GM18508 (cell line): ENCODE measurements around the gene ALDOA.

ENCODE experiments used
- ATAC-seq: cut with Tn5 transposase; IDR thresholded peaks from one replicate; pipeline ENCODE4 v1.9.1; 2021; ENCODE audit warnings: moderate number of reproducible peaks; ENCODE audit not compliant: insufficient read depth, unreplicated experiment

ALDOA gene

DNA sequence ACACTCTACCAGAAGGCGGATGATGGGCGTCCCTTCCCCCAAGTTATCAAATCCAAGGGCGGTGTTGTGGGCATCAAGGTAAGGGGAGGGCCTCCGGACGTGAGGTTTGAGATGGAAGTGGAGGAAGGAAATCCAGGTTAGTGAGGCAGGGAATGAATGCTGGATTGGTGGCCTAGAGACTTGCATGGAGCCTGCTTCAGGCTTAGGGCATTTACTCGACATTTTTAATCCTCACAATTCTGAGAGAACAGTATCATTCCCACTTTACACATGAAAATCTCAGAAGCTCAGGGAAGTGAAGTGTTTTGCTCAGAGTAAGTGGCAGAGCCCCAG lies 2.0 kb downstream of the ALDOA start:
- ATAC-seq, result no peak

DNA sequence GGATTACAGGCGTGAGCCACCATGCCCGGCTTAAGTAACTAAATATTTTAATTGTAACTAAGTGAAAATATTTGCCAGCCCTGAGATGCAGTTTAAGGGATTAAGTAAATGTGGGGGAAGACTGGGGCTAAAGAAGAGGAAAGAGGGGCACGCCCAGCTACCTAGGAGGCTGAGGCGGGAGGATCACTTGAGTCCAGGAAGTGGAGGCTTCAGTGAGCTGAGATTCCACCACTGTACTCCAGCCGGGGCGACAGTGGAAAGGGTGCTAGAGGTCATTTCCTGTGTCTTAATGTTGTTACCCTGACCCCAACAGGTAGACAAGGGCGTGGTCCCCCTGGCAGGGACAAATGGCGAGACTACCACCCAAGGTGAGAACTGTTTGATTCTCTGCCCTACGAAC lies 2.8 kb downstream of the ALDOA start:
- ATAC-seq, result no peak

DNA sequence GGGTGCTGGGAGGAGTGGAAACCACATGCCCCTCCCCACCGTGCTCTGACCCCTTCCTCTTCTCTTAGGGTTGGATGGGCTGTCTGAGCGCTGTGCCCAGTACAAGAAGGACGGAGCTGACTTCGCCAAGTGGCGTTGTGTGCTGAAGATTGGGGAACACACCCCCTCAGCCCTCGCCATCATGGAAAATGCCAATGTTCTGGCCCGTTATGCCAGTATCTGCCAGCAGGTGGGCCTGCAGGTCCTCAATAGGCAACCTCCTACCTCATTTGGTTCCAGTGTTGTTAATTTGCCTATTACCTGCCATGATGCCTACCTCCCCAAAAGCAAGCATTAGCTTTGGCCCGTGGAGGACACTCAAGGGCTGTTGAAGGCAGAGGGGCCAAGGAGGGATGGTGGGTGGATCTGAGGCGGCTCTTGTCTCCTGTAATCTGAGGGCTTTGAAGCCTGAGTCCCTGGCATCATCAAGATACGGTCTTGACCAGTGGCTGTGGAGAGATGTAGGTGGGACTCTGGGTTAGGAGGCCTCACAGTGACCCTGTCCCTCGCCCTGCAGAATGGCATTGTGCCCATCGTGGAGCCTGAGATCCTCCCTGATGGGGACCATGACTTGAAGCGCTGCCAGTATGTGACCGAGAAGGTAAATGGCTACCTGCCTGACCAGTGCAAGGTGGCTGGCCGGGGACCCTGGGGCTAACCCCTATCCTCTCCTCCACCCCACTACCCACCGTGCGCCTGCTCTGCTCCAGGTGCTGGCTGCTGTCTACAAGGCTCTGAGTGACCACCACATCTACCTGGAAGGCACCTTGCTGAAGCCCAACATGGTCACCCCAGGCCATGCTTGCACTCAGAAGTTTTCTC lies 3.4 kb downstream of the ALDOA start:
- no peak for ATAC-seq

DNA sequence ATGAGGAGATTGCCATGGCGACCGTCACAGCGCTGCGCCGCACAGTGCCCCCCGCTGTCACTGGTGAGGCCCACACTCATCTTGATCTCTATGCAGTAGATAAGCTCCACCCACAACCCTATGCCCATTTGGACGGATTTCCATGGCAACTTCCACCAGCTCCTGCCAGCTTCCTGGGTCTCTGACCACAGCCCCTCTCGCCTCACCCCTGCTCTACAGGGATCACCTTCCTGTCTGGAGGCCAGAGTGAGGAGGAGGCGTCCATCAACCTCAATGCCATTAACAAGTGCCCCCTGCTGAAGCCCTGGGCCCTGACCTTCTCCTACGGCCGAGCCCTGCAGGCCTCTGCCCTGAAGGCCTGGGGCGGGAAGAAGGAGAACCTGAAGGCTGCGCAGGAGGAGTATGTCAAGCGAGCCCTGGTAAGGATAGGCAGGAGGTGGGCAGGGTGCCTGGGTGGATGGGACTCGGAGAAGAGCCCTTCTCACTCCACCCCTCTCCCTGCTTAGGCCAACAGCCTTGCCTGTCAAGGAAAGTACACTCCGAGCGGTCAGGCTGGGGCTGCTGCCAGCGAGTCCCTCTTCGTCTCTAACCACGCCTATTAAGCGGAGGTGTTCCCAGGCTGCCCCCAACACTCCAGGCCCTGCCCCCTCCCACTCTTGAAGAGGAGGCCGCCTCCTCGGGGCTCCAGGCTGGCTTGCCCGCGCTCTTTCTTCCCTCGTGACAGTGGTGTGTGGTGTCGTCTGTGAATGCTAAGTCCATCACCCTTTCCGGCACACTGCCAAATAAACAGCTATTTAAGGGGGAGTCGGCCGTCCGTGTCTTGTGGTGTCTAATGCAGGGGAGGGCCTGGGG lies 4.3 kb downstream of the ALDOA start:
- no peak for ATAC-seq

GRCh38 chr16:30070490-30070889 lies 4.9 kb downstream of the ALDOA start:
- ATAC-seq, result no peak

- no peak for ATAC-seq
These were observed 10.1 kb downstream of the ALDOA start, which contains the start of gene PPP4C for GRCh38 chr16:30075503-30076275. TSS of gene PPP4C (plus strand) at chr16:30075994. CDS start at chr16:30076378, 384 bp downstream.

GRCh38 chr16:30076276-30076791 lies 10.8 kb downstream of the ALDOA start:
- ATAC-seq, result no peak

DNA sequence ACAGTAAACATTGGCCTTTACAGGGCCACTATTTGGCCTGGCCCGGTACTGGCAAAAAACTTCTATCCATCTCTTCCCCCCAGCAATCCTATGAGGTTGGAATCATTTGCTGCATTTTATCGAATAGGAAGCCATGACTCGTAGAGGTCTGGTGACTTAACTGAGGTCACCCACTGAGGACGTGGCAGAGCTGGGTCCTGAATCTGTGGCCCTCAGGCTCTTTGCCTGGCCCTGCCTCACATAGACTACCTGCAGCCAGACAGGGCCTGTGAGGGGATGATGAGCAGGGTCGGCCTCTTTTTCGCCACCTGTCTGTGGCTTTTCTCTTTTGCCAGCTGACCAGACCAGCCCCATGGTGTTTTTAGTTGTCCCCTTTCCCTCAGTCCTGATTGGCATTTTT lies 12.1 kb downstream of the ALDOA start:
- no peak for ATAC-seq

DNA sequence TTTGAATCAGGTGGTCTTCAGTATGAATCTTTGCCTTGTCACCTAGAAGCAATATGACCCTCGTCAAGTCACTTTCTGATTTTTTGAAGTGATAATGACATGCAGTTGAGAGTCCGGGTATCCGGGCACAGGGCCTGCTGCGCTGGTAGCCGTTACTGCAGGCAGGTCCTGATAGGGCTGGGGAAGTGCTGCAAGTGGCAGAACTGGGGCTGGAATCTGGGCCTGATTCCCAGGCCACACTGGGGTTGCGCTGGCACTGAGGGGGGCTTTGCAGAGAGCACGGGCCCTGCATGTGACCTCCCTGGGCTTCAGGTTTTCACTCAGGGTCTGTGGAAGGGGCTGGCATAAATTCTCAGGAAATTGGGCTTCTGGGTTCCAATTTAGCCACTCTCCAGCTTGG lies 13.2 kb downstream of the ALDOA start:
- ATAC-seq, result no peak

DNA sequence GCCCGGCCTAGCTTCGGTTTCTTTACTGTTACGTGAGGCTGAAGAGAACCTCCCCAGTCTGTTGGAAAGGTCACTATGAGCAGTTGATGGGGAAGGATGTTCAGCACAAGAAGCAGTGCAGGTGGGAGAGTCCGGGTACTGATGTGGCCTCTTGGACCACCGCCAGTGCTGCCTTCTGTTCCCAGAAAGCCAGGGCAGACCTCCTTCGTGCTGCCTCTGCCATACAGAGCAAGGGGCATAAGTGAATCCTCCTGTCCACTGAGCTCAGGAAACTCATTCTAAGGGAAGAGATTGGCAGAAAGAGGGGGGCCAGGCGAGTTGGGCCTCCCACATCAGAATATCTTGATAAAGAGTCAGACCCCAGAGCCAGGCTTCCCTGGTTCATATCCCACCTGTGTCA lies 13.9 kb downstream of the ALDOA start:
- ATAC-seq, result no peak

- no peak for ATAC-seq
These were observed 17.1 kb downstream of the ALDOA start for GRCh38 chr16:30082545-30083090.

DNA sequence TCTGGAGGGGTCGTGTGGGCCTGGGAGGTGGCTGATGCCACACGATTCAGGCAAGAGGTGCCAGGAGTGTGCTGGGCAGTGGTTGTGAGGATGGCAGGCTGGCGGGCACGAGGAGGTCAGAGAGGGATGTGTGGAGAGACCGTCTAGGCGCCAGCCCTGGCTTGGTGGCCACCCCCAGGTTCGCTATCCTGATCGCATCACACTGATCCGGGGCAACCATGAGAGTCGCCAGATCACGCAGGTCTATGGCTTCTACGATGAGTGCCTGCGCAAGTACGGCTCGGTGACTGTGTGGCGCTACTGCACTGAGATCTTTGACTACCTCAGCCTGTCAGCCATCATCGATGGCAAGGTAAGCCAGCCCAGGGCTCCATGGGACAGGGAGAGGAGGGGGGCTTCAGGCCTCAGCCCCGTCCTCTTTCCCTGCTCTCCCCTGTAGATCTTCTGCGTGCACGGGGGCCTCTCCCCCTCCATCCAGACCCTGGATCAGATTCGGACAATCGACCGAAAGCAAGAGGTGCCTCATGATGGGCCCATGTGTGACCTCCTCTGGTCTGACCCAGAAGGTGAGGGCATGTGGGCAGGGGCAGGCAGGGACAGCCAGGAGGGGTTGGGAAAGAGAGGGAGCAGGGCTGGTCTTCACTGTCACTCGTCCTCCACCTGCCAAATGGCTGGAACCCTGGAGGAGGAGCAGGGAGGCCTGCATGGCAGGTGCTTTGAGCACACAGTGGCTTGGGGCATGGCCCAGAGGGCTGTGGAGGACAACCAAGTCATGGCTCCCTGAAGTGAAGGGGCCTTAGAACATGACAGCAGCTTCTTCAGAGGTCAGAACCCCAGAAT lies 17.9 kb downstream of the ALDOA start:
- ATAC-seq, result no peak

DNA sequence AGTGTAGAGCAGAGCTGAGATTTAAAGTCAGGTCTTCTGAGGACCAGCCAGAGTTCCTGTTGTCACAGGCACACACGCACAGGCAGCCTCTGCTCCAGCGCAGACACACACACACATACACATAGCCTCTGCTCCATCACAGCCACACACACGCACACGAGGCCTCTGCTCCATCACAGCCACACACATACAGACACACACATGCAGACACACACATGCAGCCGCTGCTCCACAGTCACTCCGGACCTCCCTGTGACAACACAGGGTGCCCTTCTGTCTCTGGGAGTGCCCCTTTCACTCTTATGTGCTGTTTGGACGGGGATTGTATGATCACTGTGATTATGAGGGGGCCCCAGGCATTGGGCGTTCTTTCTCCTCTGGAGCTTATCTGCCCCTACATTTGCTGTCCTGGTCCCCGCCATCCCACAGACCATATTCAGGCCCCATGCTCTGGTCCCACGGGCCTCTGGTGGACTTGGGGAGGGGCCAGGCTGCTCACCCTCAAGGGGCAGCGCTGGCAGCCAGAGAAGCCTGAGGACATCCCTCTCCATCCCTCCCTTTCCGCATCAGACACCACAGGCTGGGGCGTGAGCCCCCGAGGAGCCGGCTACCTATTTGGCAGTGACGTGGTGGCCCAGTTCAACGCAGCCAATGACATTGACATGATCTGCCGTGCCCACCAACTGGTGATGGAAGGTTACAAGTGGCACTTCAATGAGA lies 18.7 kb downstream of the ALDOA start:
- no peak for ATAC-seq

DNA sequence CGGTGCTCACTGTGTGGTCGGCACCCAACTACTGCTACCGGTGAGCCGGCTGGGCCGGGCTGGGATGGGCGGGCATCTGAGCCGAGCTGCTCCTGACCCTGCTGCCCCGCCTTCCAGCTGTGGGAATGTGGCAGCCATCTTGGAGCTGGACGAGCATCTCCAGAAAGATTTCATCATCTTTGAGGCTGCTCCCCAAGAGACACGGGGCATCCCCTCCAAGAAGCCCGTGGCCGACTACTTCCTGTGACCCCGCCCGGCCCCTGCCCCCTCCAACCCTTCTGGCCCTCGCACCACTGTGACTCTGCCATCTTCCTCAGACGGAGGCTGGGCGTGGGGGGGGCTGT lies 19.2 kb downstream of the ALDOA start:
- ATAC-seq, result no peak

DNA sequence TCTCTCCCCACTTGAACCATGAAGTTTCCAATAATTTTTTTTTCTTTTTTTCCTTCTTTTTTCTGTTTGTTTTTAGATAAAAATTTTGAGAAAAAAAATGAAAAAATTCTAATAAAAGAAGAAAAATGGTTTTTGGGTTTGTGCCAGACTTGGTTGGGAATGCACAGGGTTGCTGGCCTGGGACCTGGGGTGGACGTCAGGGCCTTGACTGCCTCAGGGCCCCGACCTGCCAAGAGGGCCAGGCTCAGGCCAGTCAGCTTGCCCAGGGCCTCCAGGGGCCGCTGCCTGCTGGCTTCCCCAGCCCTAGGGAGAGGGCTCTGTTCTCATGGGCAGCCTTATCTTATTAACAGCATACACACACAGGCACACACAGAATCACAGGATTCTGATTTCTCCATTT lies 19.7 kb downstream of the ALDOA start:
- no peak for ATAC-seq

DNA sequence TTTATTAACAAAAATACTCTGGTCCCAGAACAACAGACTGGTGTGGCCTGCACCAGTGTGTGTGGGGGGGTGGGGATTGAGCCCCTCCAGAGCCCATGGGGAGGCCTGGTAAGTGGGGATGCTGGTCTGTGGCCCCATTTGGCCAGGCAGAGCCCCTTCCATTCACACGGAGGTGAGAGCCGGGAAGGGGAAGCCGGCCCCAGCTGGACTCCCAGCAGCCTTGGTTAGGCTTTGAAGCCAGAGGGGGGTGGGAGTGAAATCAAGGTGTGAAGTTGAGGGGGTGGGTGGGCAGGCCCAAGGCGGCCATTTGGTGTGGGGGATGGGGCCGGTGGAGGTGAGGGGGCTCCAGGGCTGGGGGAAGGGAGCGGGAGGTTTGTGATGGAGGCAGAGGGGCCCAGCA lies 20.3 kb downstream of the ALDOA start:
- ATAC-seq, result no peak

DNA sequence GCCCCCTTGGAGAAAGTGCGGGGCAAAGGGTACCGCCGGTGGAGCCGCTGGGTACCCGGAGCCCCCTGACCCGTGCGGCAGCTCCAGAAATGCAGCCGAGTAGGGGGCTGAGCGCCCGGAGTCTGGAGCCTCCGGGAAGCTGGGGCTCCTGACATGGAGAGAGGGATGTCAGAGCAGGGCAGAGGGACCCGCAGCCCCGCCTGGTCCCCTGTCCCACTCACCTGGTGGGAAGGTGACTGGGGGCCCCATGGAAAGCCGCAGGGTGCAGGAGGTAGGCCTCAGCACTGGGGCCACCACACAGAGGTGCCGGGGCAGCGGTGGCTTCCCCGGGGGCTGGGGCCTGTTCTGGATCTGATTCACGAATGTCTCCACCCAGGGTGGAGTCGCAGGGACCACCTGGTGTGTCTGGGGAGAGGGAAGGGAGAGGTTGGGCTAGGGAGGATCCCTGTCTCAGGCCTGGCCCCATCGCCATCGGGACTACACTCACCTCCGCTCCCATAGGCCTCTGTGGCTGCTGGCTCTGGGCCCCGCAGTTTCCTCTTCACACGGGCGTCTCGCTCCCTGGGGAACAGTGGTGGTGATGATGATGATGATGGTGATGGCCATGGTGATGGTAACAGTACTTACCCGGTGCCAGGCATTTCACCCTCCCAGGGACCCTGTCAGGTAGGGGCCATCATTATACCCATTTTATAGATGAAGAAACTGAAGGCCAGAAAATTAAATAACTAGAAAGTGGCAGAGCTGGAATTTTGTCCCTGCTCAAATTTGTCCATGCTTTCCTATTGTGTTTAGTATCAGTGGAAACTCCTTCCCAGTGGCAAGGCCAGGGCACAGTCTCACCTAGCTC lies 21.0 kb downstream of the ALDOA start:
- ATAC-seq, result no peak
